OCI-LY3 (cell line): ENCODE data around the gene ANK3.

Experiments
- CTCF ChIP-seq: fragments of 200-600, 300-600 bp; sonication (generic); IDR thresholded peaks from 2 replicates; pipeline ENCODE4 v1.5.1; 2014; ENCODE audit warnings: antibody characterized with exemption, low read length, low read depth
- EZH2phosphoT487 ChIP-seq: fragments of 200-600 bp; shearing (Covaris generic); IDR thresholded peaks from 2 replicates; pipeline ENCODE4 v1.6.1; 2018; ENCODE audit warnings: antibody characterized with exemption, mixed run types, low read depth

- no peak for TF ChIP-seq CTCF
- no peak for TF ChIP-seq EZH2phosphoT487
These were observed 21.8 kb downstream of the ANK3 start for GRCh38 chr10:60367901-60368300.
